Esophagus squamous epithelium (tissue), 4 donors: ENCODE measurements around the gene CREB3L1.

Source experiments
- CTCF ChIP-seq, 6 experiments: fragments of 450-650 bp in 4 of 6; fragments of 200-600 bp in 2 of 6; sonication (generic) in 2 of 6; IDR thresholded peaks; one replicate each; pipeline ENCODE4 v1.5.1; 2016 to 2019; ENCODE audit warnings: antibody characterized with exemption in 6 of 6, mild to moderate bottlenecking in 4 of 6, moderate library complexity in 4 of 6
- POLR2A ChIP-seq, 4 donors: fragments of 450-650 bp; IDR thresholded peaks; one replicate each; pipeline ENCODE4 v1.6.1; 2017; ENCODE audit warnings: antibody characterized with exemption in 4 of 4, mild to moderate bottlenecking in 4 of 4, moderate library complexity in 3 of 4

- TF ChIP-seq CTCF (IDR thresholded peaks at IDR 0.05) (no peak), POLR2A (IDR thresholded peaks at IDR 0.05) (no peak)
These were observed 56.0 kb downstream of the CREB3L1 start for GRCh38 chr11:46333394-46333947.
